Motor neuron (in vitro differentiated cells): Measurements from ENCODE around the gene SCAPER. TPM values are rescaled to one million over a fixed set of nuclear protein-coding genes. Genes with fewer than 3 reads are reported as not detected.
A peak's percentile ranks its signal among the peaks of the same experiment; 100 is the strongest.
"Not testable (repeated sequence)": the region's sequence is repeated elsewhere in the genome, so short reads cannot be mapped to it uniquely, and the experiment has no call there.

Experiments
- ATAC-seq, 8 experiments: fragments of 200-7000 bp; cut with Tn5 transposase; replicated peaks in 6 of 8; 2 replicates each; pipeline ENCODE4 v1.8.0; 2021; ENCODE audit warnings: mild to moderate bottlenecking in 8 of 8, moderate library complexity in 8 of 8
- H3K27ac ChIP-seq, 2 donors: fragments of 250-450 bp; sonication (Bioruptor Pico); 2 replicates each; pipeline ENCODE4 v1.9.0; 2021; ENCODE audit warnings: antibody characterized with exemption in 2 of 2, mild to moderate bottlenecking in 2 of 2, moderate library complexity in 1 of 2
- H3K4me1 ChIP-seq, 2 donors: fragments of 250-450 bp; sonication (Bioruptor Pico); replicated peaks in 1 of 2; 2 replicates each; pipeline ENCODE4 v1.6.1; 2021; ENCODE audit warnings: antibody characterized with exemption in 2 of 2, mild to moderate bottlenecking in 2 of 2, moderate library complexity in 1 of 2
- H3K4me3 ChIP-seq, 5 donors: fragments of 250-450 bp; sonication (Bioruptor Pico); 2 replicates each; pipeline ENCODE4 v1.9.0; 2021; ENCODE audit warnings: antibody characterized with exemption in 5 of 5, mild to moderate bottlenecking in 5 of 5, moderate library complexity in 4 of 5
- WGBS, 10 experiments: fragments of 450-650 bp; shearing (Covaris generic); methylation state at CpG; one replicate each; pipeline ENCODE4 v1.0.0; 2022; 5-methylcytosine and 5-hydroxymethylcytosine counted together
- in situ Hi-C, 9 experiments: fragments of 400-800 bp; cut with MboI; loops; one replicate each; pipeline ENCODE4 v1.15.0; 2021; ENCODE audit warnings: low sequenced_read_pairs in 9 of 9, low pct_unique_long_range_greater_than_20kb in 2 of 9; ENCODE audit not compliant: unreplicated experiment in 9 of 9
- total RNA-seq, 8 experiments: library from RNA; unstranded; fragments of 300-600 nt; gene quantifications; 2 replicates each; pipeline versions ENCODE4 v1.2.3 to v1.2.4, GENCODE V29; 2022

SCAPER gene
- total RNA-seq, 8 experiments from 2014 or later, result 4.7 to 32.4 (median 22.6) TPM

DNA sequence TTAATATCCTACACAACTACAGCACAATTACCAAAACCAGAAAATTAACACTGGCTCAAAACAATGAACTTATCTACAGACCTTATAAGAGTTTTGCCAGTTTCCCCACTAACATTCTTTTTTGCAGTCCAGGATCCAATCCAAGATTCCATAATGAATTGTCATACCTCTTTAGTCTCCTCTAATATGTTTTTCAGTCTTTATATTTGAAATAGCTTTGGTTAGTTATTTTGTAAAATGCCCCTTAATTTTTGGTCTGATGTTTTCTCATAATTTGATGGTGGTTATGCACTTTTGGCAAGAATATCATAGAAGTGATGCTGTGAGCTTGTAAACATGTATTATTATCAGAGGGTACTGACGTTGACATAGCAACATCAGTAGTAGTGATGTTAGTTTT is 444.3 kb downstream of the SCAPER start:
- ATAC-seq, result no peak
- H3K4me1 ChIP-seq, result no peaks in the 10 kb centered on the region
- no peak overlapping the region for H3K4me3 ChIP-seq
- no peak overlapping the region for H3K27ac ChIP-seq
- WGBS, 10 experiments, result 17 to 100% (median 100%) methylated on average over 1 of the region's 1 CpG; no CpG with 5 or more reads in 3 of the 10 experiments
- in situ Hi-C loops, result loop anchor here in 2 of 9 experiments (25.0 kb wide), 2 partner anchors 99 to 101 kb away; no protein-coding TSS in a partner anchor

DNA sequence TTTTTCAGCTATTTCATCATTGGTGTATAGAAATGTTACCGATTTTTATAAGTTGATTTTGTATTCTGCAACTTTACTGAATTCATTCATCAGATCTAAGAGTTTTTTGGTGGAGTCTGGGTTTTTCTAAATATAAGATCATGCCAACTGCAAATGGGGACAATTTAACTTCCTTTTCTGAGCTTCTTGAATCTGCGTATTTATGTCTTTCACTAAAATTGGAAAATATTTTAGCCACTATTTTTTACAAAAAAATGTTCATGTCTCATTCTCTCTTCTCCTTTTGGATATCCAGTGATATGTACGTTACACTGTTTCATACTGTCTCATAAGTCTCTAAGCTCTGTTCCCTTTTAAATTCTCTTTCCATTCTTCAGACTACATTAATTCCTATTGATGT is 444.8 kb downstream of the SCAPER start:
- H3K4me1 ChIP-seq, result no peaks in the 10 kb centered on the region
- no peak overlapping the region for H3K27ac ChIP-seq
- in situ Hi-C loops, result loop anchor here in 2 of 9 experiments (25.0 kb wide), 2 partner anchors 98 to 102 kb away; no protein-coding TSS in a partner anchor
- ATAC-seq, result no peak
- WGBS, 10 experiments, result 68 to 100% (median 94%) methylated on average over 2 to 3 of the region's 3 CpGs
- H3K4me3 ChIP-seq, result no peak overlapping the region

DNA sequence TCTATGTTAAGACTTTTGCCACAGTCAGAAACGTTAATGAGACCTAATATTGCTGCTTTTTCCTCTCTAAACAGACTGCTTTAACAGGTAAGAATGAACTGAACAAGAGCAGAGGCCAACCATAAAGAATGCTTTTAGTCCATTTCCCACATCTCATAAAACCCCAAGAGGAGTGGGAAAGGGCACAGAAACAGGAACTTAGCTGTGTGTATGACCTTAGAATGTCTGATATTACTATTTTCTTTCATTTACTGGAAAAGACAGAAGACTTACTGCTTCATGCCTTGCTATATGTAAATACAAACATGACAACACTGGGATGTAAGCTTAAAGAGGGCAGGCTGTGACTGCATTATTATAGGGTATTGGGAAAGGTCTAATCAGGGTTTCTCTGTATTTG is 453.6 kb downstream of the SCAPER start:
- H3K4me3 ChIP-seq, result no peak overlapping the region
- in situ Hi-C loops, result loop anchor here in 2 of 9 experiments (25.0 kb wide), 2 partner anchors 89 to 111 kb away; no protein-coding TSS in a partner anchor
- no peak for ATAC-seq
- 0 to 80% (median 57%) methylated on average over 1 of the region's 1 CpG; no CpG with 5 or more reads in 3 of the 10 experiments for WGBS, 10 experiments
- no peaks in the 10 kb centered on the region for H3K4me1 ChIP-seq
- no peak overlapping the region for H3K27ac ChIP-seq

DNA sequence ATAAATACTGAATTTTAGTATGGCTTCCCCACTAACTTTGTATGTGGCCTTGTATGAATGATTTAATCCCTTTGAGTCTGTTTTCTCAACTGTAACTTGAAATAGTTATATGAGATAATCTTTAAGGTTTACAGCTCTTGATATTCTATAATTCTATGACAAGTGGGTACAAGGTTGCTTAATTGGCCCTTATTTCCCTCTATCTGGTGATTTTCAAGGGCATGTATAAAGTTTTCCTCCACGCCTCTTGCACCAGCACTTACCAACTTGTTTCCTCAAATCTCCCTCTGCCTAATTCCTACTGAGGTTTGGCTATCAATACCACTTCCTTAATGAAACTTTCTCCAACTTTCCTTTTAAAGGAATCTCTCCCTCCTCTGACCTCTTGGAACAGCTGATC is 455.7 kb downstream of the SCAPER start:
- Histone ChIP-seq H3K4me1 (no peaks in the 10 kb centered on the region), H3K4me3 (no peak overlapping the region), H3K27ac (no peak overlapping the region)
- in situ Hi-C loops, result no loop called here
- WGBS, 10 experiments, result 86 to 100% (median 89%) methylated on average over 1 of the region's 1 CpG; no CpG with 5 or more reads in 3 of the 10 experiments
- no peak for ATAC-seq

GRCh38 chr15:76448755-76449154 is 456.4 kb downstream of the SCAPER start:
- Histone ChIP-seq H3K4me3 (no peak overlapping the region), H3K27ac (no peak overlapping the region), H3K4me1 (no peaks in the 10 kb centered on the region)
- in situ Hi-C loops, result no loop called here
- no peak for ATAC-seq
- 0 to 91% (median 43%) methylated on average over 1 to 2 of the region's 2 CpGs; no CpG with 5 or more reads in 1 of the 10 experiments for WGBS, 10 experiments

DNA sequence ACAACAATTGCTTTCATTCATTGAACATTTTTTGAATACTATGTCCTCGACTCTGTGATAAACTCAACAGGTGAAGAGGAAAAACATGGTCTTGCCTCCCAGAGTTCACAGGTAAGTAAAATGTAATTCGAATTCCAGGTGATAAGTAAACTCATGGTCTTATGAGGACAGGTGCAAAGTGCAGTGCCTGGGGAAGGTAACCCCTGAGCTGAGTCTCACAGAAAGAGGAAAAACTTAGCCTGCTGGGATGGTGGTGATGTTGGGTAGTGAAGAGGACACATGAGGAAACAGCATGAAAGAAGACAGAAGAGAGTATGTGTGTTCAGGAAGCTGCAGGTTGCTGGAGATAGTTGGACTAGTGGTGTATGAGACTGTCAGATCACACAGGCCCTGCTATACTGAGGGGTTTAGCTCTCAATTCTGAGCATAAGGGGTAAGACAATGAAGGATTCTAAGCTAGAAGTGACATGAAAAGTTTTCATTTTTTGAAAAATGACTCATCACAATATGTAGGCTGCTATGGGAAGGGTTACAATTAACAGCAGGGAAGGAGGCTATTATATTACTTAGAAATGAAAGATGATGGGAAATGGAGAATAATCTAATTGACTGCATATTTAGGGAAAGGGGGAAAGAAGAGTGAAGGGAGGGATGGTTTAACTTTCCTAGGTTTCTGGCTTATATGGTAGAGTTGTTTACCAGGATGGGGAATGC is 457.3 kb downstream of the SCAPER start:
- Histone ChIP-seq H3K4me1 (no peaks in the 10 kb centered on the region), H3K27ac (no peak overlapping the region), H3K4me3 (no peak overlapping the region)
- in situ Hi-C loops, result no loop called here
- ATAC-seq, result peak in 1 of 8 experiments; percentile 56
- 25 to 100% (median 75%) methylated on average over 1 to 2 of the region's 2 CpGs; no CpG with 5 or more reads in 3 of the 10 experiments for WGBS, 10 experiments

GRCh38 chr15:76440441-76440840 is 464.7 kb downstream of the SCAPER start:
- H3K4me1 ChIP-seq, result no peaks in the 10 kb centered on the region
- no peak overlapping the region for H3K27ac ChIP-seq
- in situ Hi-C loops, result no loop called here
- ATAC-seq, result no peak
- no peak overlapping the region for H3K4me3 ChIP-seq
- WGBS, 10 experiments, result 36 to 87% (median 54%) methylated on average over 1 to 3 of the region's 3 CpGs; no CpG with 5 or more reads in 2 of the 10 experiments

- Histone ChIP-seq H3K4me1 (no peaks in the 10 kb centered on the region), H3K4me3 (no peak overlapping the region), H3K27ac (no peak overlapping the region)
- in situ Hi-C loops, result no loop called here
- ATAC-seq, result no peak
Measured at GRCh38 chr15:76439542-76439941, 465.6 kb downstream of the SCAPER start.

DNA sequence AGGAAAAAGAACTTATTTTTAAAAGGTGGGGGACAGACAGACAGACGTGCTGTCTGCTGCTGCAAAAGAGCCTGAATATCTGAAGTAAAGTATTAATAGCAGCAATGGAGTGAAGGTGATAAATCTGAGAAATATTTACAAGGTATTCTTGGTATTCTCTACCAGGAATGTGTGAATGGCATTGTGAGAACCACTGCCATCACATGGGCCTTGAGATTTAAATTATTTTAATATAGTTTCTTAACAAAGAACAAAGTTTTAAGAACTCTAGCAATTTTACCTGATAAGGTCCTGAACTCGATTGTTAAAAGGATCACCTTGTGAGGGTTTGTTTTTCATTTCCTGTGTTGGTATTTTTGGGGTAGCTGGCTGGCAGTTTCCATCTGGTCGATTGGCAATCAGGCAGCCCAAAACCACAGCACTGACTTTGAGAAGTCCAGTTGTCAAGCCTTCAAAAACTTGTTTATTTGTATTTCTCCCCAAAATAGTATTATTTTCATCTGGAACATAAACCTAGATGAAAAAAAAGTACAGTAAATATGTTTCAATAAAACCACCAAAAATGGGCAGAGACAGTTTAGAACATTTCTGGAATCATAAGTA is 471.2 kb downstream of the SCAPER start:
- WGBS, 10 experiments, result 0 to 100% (median 56%) methylated on average over 1 to 3 of the region's 3 CpGs; no CpG with 5 or more reads in 1 of the 10 experiments

GRCh38 chr15:76433036-76433435 is 472.1 kb downstream of the SCAPER start:
- in situ Hi-C loops, H3K27ac ChIP-seq, H3K4me3 ChIP-seq, ATAC-seq: not testable (repeated sequence)
- 80 to 100% (median 100%) methylated on average over 1 of the region's 1 CpG; no CpG with 5 or more reads in 3 of the 10 experiments for WGBS, 10 experiments
- peaks cover 9 to 11% of the 10 kb centered on the region in 2 donors for H3K4me1 ChIP-seq

More for the DNA sequence above, 471.2 kb downstream of the SCAPER start:
- in situ Hi-C loops, result no loop called here
- Histone ChIP-seq H3K4me3 (no peak overlapping the region), H3K27ac (no peak overlapping the region), H3K4me1 (peaks cover 9 to 11% of the 10 kb centered on the region in 2 donors)
- no peak for ATAC-seq

GRCh38 chr15:76432604-76433003 is 472.5 kb downstream of the SCAPER start:
- Histone ChIP-seq H3K4me1 (peaks cover 9 to 11% of the 10 kb centered on the region in 2 donors), H3K4me3 (no peak overlapping the region), H3K27ac (no peak overlapping the region)
- in situ Hi-C loops, result no loop called here
- 13 to 88% (median 64%) methylated on average over 1 of the region's 1 CpG; no CpG with 5 or more reads in 4 of the 10 experiments for WGBS, 10 experiments
- no peak for ATAC-seq

DNA sequence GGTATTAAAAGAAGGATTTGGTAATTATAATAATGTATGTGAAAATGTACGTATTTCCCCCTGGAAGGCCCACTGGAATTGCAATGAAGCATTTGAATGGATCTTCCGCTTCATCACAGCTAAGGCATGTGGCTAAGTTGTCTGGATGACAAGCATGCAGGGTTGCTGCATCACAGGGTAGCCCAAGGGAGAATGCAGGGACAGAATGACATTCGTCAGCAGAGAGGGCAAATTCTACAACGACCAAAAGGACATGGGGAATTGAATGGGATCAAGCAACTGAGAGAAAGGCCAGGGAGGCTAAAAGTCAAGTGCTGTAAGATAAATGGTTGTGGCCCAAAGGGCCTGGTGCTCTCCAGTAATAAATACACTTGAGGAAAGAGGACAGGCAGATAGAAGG is 473.2 kb downstream of the SCAPER start:
- Histone ChIP-seq H3K4me3 (no peak overlapping the region), H3K4me1 (peaks cover 9 to 11% of the 10 kb centered on the region in 2 donors), H3K27ac (no peak overlapping the region)
- 0 to 100% (median 28%) methylated on average over 1 to 4 of the region's 4 CpGs; no CpG with 5 or more reads in 2 of the 10 experiments for WGBS, 10 experiments
- in situ Hi-C loops, result no loop called here
- ATAC-seq, result peak in 5 of 8 experiments; percentile 61 to 84 (median 81)

- ATAC-seq, result peak in 1 of 8 experiments; percentile 34
- in situ Hi-C loops, H3K4me3 ChIP-seq, H3K27ac ChIP-seq: not testable (repeated sequence)
- WGBS, 10 experiments, result 0 to 100% (median 80%) methylated on average over 1 to 2 of the region's 2 CpGs; no CpG with 5 or more reads in 3 of the 10 experiments
- H3K4me1 ChIP-seq, result peaks cover 9 to 11% of the 10 kb centered on the region in 2 donors
Measured at GRCh38 chr15:76430711-76431110, 474.4 kb downstream of the SCAPER start.
